Endothelial cell of umbilical vein (primary cell): ENCODE measurements around the gene PDIA5. TPM values are rescaled to one million over a fixed set of nuclear protein-coding genes. Genes with fewer than 3 reads are reported as not detected.

ENCODE experiments used
- BruUV-seq: library from RNA; stranded (reverse); fragments of 400-500 nt; replicated peaks from 2 replicates; lab custom pipeline; 2021; lab: Mats Ljungman, UMichigan
- CTCF ChIA-PET: fragments of 300-600, 350-600 bp; sonication (Branson Sonifier 250); formaldehyde crosslinking; loops from one replicate; lab custom pipeline; 2021; ENCODE audit warnings: antibody characterized with exemption, inconsistent platforms; lab: Charles Lee
- POLR2A ChIA-PET: fragments of 300-600, 350-600 bp; sonication (Branson Sonifier 250); formaldehyde crosslinking; loops from one replicate; lab custom pipeline; 2021; ENCODE audit warnings: antibody characterized with exemption, inconsistent platforms; lab: Charles Lee
- DNase-seq: peaks from one replicate; pipeline ENCODE4 v3.0.0-alpha.2; 2011; ENCODE audit warnings: low read depth, low spot score
- FAIRE-seq: peaks from 2 replicates; lab custom pipeline; 2011; peaks lifted over from hg19 to GRCh38; lab: Jason Lieb, UNC
- H2AFZ ChIP-seq: 2 replicates; pipeline ENCODE4 v1.6.0; 2012; ENCODE audit warnings: low read depth, low read length, control low read depth, inconsistent platforms
- H3K27ac ChIP-seq: 2 replicates; pipeline ENCODE4 v1.5.1; 2011; ENCODE audit warnings: low read depth, mild to moderate bottlenecking, control low read depth, low read length, moderate library complexity; ENCODE audit not compliant: insufficient read depth
- H3K27me3 ChIP-seq, 2 experiments: 2 replicates each; pipeline versions ENCODE4 v1.6.0 to v1.6.1; 2011; ENCODE audit warnings: low read length in 2 of 2, mixed read lengths in 1 of 2; ENCODE audit not compliant: control insufficient read depth in 2 of 2, insufficient read depth in 2 of 2
- H3K36me3 ChIP-seq, 2 experiments: 2 replicates in 1 of 2; 3 replicates in 1 of 2; pipeline ENCODE4 v1.5.1; 2011; ENCODE audit warnings: low read length in 2 of 2, mild to moderate bottlenecking in 1 of 2, moderate library complexity in 1 of 2; ENCODE audit not compliant: control insufficient read depth in 2 of 2, insufficient read depth in 2 of 2; ENCODE audit errors: extremely low read depth in 1 of 2
- H3K4me1 ChIP-seq: 3 replicates; pipeline ENCODE4 v1.5.1; 2011; ENCODE audit warnings: mild to moderate bottlenecking, low read length; ENCODE audit not compliant: control insufficient read depth, insufficient read depth; ENCODE audit errors: extremely low read depth
- H3K4me2 ChIP-seq: 2 replicates; pipeline ENCODE4 v1.6.1; 2011; ENCODE audit warnings: low read length, control low read depth, mixed read lengths; ENCODE audit not compliant: insufficient read depth
- H3K4me3 ChIP-seq, 3 experiments: fragments of 200-600 bp in 1 of 3; sonication (generic), shearing (Covaris generic) in 1 of 3; replicated peaks in 1 of 3; 2 replicates each; pipeline ENCODE4 v1.5.1; 2011 to 2016; ENCODE audit warnings: control low read depth in 3 of 3, low read length in 3 of 3, mild to moderate bottlenecking in 2 of 3, inconsistent platforms in 1 of 3, low read depth in 1 of 3, moderate library complexity in 1 of 3; ENCODE audit not compliant: insufficient read depth in 1 of 3
- H3K79me2 ChIP-seq: 2 replicates; pipeline ENCODE4 v1.6.0; 2012; ENCODE audit warnings: low read length, inconsistent platforms; ENCODE audit not compliant: control insufficient read depth, insufficient read depth
- H3K9ac ChIP-seq: replicated peaks from 2 replicates; pipeline ENCODE3; 2011; ENCODE audit warnings: low read length, control low read depth; ENCODE audit not compliant: insufficient read depth; ENCODE audit errors: extremely low read depth
- H3K9me1 ChIP-seq: replicated peaks from 3 replicates; pipeline ENCODE4 v1.6.0; 2011; ENCODE audit warnings: mild to moderate bottlenecking, low read length; ENCODE audit not compliant: control insufficient read depth, insufficient read depth; ENCODE audit errors: extremely low read depth
- H3K9me3 ChIP-seq: replicated peaks from 2 replicates; pipeline ENCODE4 v1.5.1; 2012; ENCODE audit warnings: low read length, inconsistent platforms; ENCODE audit not compliant: control insufficient read depth, insufficient read depth
- H4K20me1 ChIP-seq: replicated peaks from 2 replicates; pipeline ENCODE3; 2011; ENCODE audit warnings: mild to moderate bottlenecking, low read length; ENCODE audit not compliant: control insufficient read depth, insufficient read depth; ENCODE audit errors: extremely low read depth
- CTCF ChIP-seq, 2 donors: IDR thresholded peaks; 1 replicate in 1 of 2; 2 replicates in 1 of 2; pipeline ENCODE4 v1.5.1; 2011; ENCODE audit warnings: low read length in 2 of 2, mild to moderate bottlenecking in 2 of 2, moderate library complexity in 2 of 2, control low read depth in 1 of 2, inconsistent platforms in 1 of 2, low read depth in 1 of 2; ENCODE audit not compliant: insufficient read depth in 1 of 2; ENCODE audit errors: extremely low read depth in 1 of 2
- EZH2 ChIP-seq: IDR thresholded peaks from 2 replicates; pipeline ENCODE4 v1.6.1; 2012; ENCODE audit warnings: borderline replicate concordance, low read depth, mild to moderate bottlenecking, moderate library complexity, low read length, inconsistent platforms; ENCODE audit not compliant: severe bottlenecking
- FOS ChIP-seq: IDR thresholded peaks from 2 replicates; pipeline ENCODE4 v1.6.1; 2011; ENCODE audit warnings: mild to moderate bottlenecking, low read length, moderate library complexity, borderline replicate concordance; ENCODE audit not compliant: insufficient read depth
- GATA2 ChIP-seq: IDR thresholded peaks from 2 replicates; pipeline ENCODE4 v1.7.0; 2011; ENCODE audit warnings: low read depth, mild to moderate bottlenecking, moderate library complexity, mixed read lengths, low read length; ENCODE audit not compliant: insufficient read length, insufficient read depth
- JUN ChIP-seq: IDR thresholded peaks from 2 replicates; pipeline ENCODE4 v1.6.1; 2011; ENCODE audit warnings: borderline replicate concordance, low read depth; ENCODE audit not compliant: insufficient read length, insufficient read depth
- MAX ChIP-seq: IDR thresholded peaks from 2 replicates; pipeline ENCODE4 v1.6.1; 2011; ENCODE audit not compliant: insufficient read depth, insufficient read length
- MYC ChIP-seq: IDR thresholded peaks from one replicate; pipeline ENCODE4 v1.6.1; 2011; ENCODE audit warnings: mild to moderate bottlenecking, low read depth, low read length
- POLR2A ChIP-seq: IDR thresholded peaks from 2 replicates; pipeline ENCODE4 v1.6.1; 2012; ENCODE audit warnings: low read depth, mild to moderate bottlenecking, control low read depth, low read length
- POLR2AphosphoS5 ChIP-seq: IDR thresholded peaks from 2 replicates; pipeline ENCODE4 v1.6.1; 2012; ENCODE audit warnings: low read depth, mild to moderate bottlenecking, control low read depth, low read length, moderate library complexity; ENCODE audit not compliant: insufficient read depth
- dilution Hi-C: fragments of 300-500 bp; cut with MboI; formaldehyde crosslinking; loops from one replicate; pipeline ENCODE4 v1.15.0; 2019; ENCODE audit warnings: low sequenced_read_pairs; ENCODE audit not compliant: extremely low pct_ligation_motif_present
- intact Hi-C: fragments of 100-400 bp; cut with micrococcal nuclease; formaldehyde crosslinking; loops from one replicate; pipeline ENCODE4 v1.10.0; 2022
- polyA plus RNA-seq, 4 experiments: library from polyadenylated mRNA; depleted of rRNA in 3 of 4; stranded (reverse) in 3 of 4; unstranded in 1 of 4; fragments of >200 nt; gene quantifications; 2 replicates each; pipeline versions ENCODE4 v1.2.1 to v1.2.3, GENCODE V29; 2011 to 2012; ENCODE audit warnings: missing spikeins in 1 of 4
- total RNA-seq: library from RNA; stranded (reverse); gene quantifications from 2 replicates; pipeline ENCODE4 v1.2.3, GENCODE V29; 2021

The PDIA5 gene
- total and polyA plus RNA-seq, 2 donors (not counting 3 experiments of a cell fraction or from before 2014, with no cell fraction given) = 55.7 to 85.6 TPM

GRCh38 chr3:123169930-123170329 lies 103.1 kb downstream of the PDIA5 start:
- dilution Hi-C loops (no loop called here), intact Hi-C loops (no loop called here)
- Histone ChIP-seq H3K27ac (no peak overlapping the region), H3K9me1 (no peaks in the 10 kb centered on the region), H3K9me3 (no peaks in the 10 kb centered on the region), H2AFZ (no peak overlapping the region), H4K20me1 (no peaks in the 10 kb centered on the region), H3K4me3 (no peak overlapping the region), H3K36me3 (no peaks in the 10 kb centered on the region), H3K27me3 (no peaks in the 10 kb centered on the region), H3K79me2 (no peaks in the 10 kb centered on the region), H3K9ac (no peak overlapping the region), H3K4me2 (no peak overlapping the region), H3K4me1 (no peaks in the 10 kb centered on the region)
- no peak for FAIRE-seq
- CTCF ChIA-PET = interaction anchor here (1.8 kb wide), 1 partner anchor 13 kb away, joined by 4 read pairs; no protein-coding TSS in a partner anchor
- no peak for DNase-seq
- no TSS peak for BruUV-seq
- POLR2A ChIA-PET = no interaction called here
- no peak for TF ChIP-seq MYC
- TF ChIP-seq POLR2A = no peak
- no peak for TF ChIP-seq POLR2AphosphoS5
- TF ChIP-seq MAX = no peak
- no peak for TF ChIP-seq EZH2
- no peak for TF ChIP-seq JUN
- TF ChIP-seq GATA2 = no peak
- TF ChIP-seq FOS = no peak
- no peak for TF ChIP-seq CTCF (IDR thresholded peaks at IDR 0.05; ENCODE audit: extremely low read depth in 1 of 2, insufficient read depth in 1 of 2, low read depth in 1 of 2, low read length in 2 of 2)
